ENCODE results near the gene EIF3L. TPM values are rescaled to one million over a fixed set of nuclear protein-coding genes. Genes with fewer than 3 reads are reported as not detected.

Gene EIF3L
- total RNA-seq, 2 donors from 2014 or later, result 358 to 451 TPM

DNA sequence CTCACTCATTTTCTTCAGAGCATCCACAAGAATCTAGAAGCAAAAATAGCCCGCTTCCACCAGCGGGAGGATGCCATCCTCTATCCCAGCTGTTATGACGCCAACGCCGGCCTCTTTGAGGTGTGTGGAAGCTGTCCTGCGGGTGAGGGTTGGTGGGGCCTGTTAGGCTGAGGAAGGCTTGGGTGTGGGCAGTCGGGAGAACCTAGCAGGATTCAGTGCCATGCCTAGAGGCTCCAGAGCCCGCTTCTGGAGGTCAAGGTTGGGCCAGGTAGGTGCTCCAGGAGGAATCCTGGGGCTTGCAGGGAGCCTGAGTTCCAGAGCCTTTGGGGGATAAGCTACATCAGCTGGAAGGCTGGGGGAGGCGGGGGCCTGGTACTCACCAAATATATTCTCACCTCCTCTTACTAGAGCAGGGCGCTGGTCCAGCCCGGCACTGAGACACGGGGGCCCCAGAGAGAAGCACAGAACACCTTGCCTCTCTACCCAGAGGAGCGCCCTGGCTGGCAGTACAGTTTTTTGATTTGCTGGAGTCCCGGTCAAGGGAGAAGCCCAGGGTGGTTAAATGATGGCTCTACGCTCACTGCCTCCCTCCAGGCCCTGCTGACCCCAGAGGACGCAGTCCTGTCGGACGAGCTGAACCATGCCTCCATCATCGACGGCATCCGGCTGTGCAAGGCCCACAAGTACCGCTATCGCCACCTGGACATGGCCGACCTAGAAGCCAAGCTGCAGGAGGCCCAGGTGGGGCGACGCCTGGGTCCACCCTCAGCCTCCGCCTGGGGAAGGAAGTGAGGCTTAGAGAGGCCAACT is 36.1 kb upstream of the EIF3L start:
- Histone ChIP-seq H3K4me3 (no peak overlapping the region), H3K27ac (no peak overlapping the region), H3K36me3 (no peaks in the 10 kb centered on the region), H3K9me3 (no peaks in the 10 kb centered on the region), H3K4me1 (peaks cover 9% of the 10 kb centered on the region), H3K27me3 (no peaks in the 10 kb centered on the region), H3K9ac (ENCODE audit: low read depth in 2 of 2, low read length in 2 of 2) (no peak overlapping the region)
- TF ChIP-seq, protein P1, sequence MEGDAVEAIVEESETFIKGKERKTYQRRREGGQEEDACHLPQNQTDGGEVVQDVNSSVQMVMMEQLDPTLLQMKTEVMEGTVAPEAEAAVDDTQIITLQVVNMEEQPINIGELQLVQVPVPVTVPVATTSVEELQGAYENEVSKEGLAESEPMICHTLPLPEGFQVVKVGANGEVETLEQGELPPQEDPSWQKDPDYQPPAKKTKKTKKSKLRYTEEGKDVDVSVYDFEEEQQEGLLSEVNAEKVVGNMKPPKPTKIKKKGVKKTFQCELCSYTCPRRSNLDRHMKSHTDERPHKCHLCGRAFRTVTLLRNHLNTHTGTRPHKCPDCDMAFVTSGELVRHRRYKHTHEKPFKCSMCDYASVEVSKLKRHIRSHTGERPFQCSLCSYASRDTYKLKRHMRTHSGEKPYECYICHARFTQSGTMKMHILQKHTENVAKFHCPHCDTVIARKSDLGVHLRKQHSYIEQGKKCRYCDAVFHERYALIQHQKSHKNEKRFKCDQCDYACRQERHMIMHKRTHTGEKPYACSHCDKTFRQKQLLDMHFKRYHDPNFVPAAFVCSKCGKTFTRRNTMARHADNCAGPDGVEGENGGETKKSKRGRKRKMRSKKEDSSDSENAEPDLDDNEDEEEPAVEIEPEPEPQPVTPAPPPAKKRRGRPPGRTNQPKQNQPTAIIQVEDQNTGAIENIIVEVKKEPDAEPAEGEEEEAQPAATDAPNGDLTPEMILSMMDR (IDR thresholded peaks at IDR 0.05), result no peak
- intact Hi-C loops (cut with DNase I), result no loop called here
- DNase-seq, result no peak

DNA sequence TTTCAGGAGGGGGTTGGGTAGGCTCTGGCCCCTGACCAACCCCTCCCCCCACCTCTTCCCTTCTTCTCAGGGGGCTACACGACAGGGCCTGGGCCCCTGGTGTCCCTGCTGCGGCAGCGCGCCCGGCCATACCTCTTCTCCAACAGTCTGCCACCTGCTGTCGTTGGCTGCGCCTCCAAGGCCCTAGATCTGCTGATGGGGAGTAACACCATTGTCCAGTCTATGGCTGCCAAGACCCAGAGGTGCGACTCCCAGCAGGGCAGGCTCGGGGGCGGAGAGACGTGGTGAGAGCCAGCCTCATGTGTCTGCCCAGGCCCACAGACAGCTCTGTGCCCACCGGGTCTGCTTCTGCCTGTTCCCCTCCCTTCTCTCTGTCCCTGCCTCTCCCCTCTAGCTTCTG is 33.6 kb upstream of the EIF3L start:
- no peaks in the 10 kb centered on the region for H3K27me3 ChIP-seq
- H3K4me1 ChIP-seq, result peaks cover 16% of the 10 kb centered on the region
- intact Hi-C loops (cut with DNase I), result no loop called here
- DNase-seq, result no peak
- H3K9ac ChIP-seq (ENCODE audit: low read depth in 2 of 2, low read length in 2 of 2), result no peak overlapping the region
- no peak overlapping the region for H3K4me3 ChIP-seq
- TF ChIP-seq, protein P1 (IDR thresholded peaks at IDR 0.05), result no peak
- H3K36me3 ChIP-seq, result no peaks in the 10 kb centered on the region
- no peaks in the 10 kb centered on the region for H3K9me3 ChIP-seq
- H3K27ac ChIP-seq, result no peak overlapping the region

DNA sequence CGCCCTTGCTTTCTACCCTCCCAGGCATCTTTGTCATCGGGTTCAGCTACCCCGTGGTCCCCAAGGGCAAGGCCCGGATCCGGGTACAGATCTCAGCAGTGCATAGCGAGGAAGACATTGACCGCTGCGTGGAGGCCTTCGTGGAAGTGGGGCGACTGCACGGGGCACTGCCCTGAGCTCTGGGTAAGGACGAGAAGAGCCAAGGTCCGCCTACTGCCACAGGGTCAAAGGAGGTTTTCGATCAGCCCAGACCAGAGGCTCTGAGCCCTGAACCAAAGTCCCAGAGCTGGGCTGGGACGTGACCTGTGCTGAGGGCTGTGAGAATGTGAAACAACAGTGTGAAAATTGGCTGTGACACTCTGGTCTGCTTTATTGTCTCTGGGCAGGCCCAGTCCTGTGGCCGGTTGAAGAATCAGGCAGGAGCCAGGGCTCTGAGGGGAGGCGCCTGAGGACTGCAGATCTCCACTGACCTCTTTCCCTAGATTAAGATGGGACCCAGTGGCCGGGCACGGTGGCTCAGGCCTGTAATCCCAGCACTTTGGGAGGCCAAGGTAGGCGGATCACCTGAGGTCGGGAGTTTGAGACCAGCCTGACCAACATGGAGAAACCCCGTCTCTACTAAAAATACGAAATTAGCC is 32.6 kb upstream of the EIF3L start:
- H3K27ac ChIP-seq, result no peak overlapping the region
- H3K4me1 ChIP-seq, result peaks cover 16% of the 10 kb centered on the region
- H3K27me3 ChIP-seq, result no peaks in the 10 kb centered on the region
- no peaks in the 10 kb centered on the region for H3K9me3 ChIP-seq
- H3K36me3 ChIP-seq, result no peaks in the 10 kb centered on the region
- DNase-seq, result no peak
- no peak overlapping the region for H3K9ac ChIP-seq (ENCODE audit: low read depth in 2 of 2, low read length in 2 of 2)
- no peak overlapping the region for H3K4me3 ChIP-seq
- intact Hi-C loops (cut with DNase I), result loop anchor here (2.0 kb wide), 1 partner anchor 46 kb away; no protein-coding TSS in a partner anchor
- TF ChIP-seq, protein P1 (IDR thresholded peaks at IDR 0.05), result no peak

DNA sequence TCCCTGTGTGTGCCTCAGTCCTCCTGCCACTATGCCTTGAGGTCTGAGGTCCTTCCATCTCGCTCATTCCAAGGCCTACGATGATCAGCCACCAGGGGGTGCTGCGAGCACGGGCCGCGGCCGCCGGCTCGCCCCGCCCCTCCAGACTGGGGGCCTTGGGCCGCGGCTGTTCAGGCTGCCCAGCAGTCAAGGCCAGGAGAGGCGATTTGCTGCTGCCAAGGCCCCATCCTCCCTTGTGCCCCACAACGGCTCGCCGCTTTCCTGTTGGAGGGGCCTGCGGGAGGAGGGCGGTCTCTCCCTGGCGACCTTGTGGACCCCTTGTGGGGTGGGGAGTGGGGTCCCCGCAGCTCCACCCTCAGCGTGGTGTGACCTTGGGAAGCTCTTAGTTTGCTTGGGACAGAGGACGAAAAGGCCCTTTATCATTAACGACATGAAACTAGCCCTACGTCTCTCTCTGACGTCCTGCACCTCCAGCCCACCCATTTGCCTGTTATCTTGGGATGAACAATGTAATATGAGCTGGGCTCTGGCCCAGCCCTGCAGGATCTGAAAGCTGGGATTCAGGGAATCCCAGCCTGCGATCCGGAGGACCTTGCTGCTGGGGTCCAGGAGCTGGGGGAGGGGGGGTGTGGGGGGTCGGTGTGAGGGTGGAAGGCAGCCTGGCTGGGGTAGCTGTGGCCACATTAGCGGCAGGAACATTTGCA is 31.4 kb upstream of the EIF3L start:
- peak; percentile 89 for DNase-seq
- H3K9me3 ChIP-seq, result no peaks in the 10 kb centered on the region
- TF ChIP-seq, protein P1 (IDR thresholded peaks at IDR 0.05), result peak; percentile 95
- intact Hi-C loops (cut with DNase I), result loop anchor here (2.0 kb wide), 2 partner anchors 45 to 149 kb away; no protein-coding TSS in a partner anchor
- H3K4me1 ChIP-seq, result peaks cover 16% of the 10 kb centered on the region
- peak overlapping the region; percentile 38 for H3K4me3 ChIP-seq
- no peak overlapping the region for H3K27ac ChIP-seq
- H3K9ac ChIP-seq (ENCODE audit: low read depth in 2 of 2, low read length in 2 of 2), result peak overlapping the region in 1 of 2 donors; percentile 68
- no peaks in the 10 kb centered on the region for H3K36me3 ChIP-seq
- H3K27me3 ChIP-seq, result peaks cover 8% of the 10 kb centered on the region

DNA sequence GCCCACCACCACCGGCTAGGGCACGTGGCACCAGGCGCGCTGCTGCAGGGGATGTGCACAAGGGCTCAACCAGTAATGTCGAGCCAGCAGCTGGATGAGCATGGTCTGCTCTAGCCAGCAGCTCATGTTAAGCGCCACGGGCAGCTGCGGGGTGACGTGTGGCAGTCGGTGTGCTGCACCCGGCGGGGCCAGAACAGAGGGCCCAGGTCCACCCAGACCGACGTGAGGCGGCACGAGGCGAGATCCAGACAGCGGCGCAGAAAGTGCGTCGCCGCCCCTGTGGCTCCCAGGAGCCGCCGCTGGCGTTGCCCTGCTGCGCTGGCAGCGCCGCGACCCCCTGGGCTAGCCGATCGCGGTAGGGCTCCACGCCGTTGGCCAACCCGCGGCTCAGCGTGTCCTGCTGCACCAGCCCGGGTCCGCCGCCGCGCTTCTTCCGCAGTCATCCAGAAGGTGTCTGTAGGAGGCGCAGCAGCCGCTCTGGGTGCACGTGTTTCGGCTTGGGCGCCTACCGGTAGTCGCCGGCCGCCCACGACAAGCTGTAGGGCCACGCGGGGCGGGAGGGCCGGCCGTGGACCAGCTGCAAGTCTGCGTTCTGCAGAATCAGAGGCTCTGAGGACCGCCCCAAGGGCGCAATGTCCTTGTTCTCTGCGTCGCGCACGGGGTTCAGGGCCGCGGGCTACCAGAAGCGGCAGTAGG is 30.7 kb upstream of the EIF3L start:
- Histone ChIP-seq H3K9me3 (no peaks in the 10 kb centered on the region), H3K27ac (no peak overlapping the region), H3K4me1 (peaks cover 16% of the 10 kb centered on the region), H3K36me3 (no peaks in the 10 kb centered on the region), H3K4me3 (peak overlapping the region; percentile 38), H3K27me3 (peaks cover 15% of the 10 kb centered on the region), H3K9ac (ENCODE audit: low read depth in 2 of 2, low read length in 2 of 2) (peak overlapping the region; percentile 14 to 63)
- intact Hi-C loops (cut with DNase I), result loop anchor here (2.0 kb wide), 1 partner anchor 148 kb away; no protein-coding TSS in a partner anchor
- peak; percentile 71 for DNase-seq
- TF ChIP-seq, protein P1 (IDR thresholded peaks at IDR 0.05), result peak; percentile 23

All from colonic mucosa (tissue), 4 donors.